ENCODE data around the gene ANKRD10.
A peak's percentile ranks its signal among the peaks of the same experiment; 100 is the strongest.

The ANKRD10 gene

GRCh38 chr13:110944968-110945927 lies 30.4 kb upstream of the ANKRD10 start:
- no peak for DNase-seq

- peak; percentile 40 for DNase-seq
Observed at GRCh38 chr13:110944121-110944967, 29.5 kb upstream of the ANKRD10 start.

GRCh38 chr13:110942248-110942981 lies 27.5 kb upstream of the ANKRD10 start:
- no peak for DNase-seq

GRCh38 chr13:110938662-110939421 lies 24.0 kb upstream of the ANKRD10 start:
- DNase-seq, result no peak

- DNase-seq, result no peak
Observed at GRCh38 chr13:110937511-110938285, 22.8 kb upstream of the ANKRD10 start.

- no peak for DNase-seq
Observed at GRCh38 chr13:110936519-110936918, 21.6 kb upstream of the ANKRD10 start.

GRCh38 chr13:110932588-110932987 lies 17.7 kb upstream of the ANKRD10 start:
- no peak for DNase-seq

GRCh38 chr13:110929104-110929777 lies 14.4 kb upstream of the ANKRD10 start:
- no peak for DNase-seq

GRCh38 chr13:110925023-110925612 lies 10.2 kb upstream of the ANKRD10 start:
- peak; percentile 51 for DNase-seq

GRCh38 chr13:110924639-110924934 lies 9.7 kb upstream of the ANKRD10 start:
- DNase-seq, result no peak

GRCh38 chr13:110923777-110924638 lies 9.1 kb upstream of the ANKRD10 start:
- DNase-seq, result no peak

GRCh38 chr13:110923086-110923485 lies 8.2 kb upstream of the ANKRD10 start:
- no peak for DNase-seq

- no peak for DNase-seq
Observed at GRCh38 chr13:110922506-110922905, 7.6 kb upstream of the ANKRD10 start.

GRCh38 chr13:110921695-110922094 lies 6.8 kb upstream of the ANKRD10 start:
- no peak for DNase-seq

GRCh38 chr13:110921209-110921608 lies 6.3 kb upstream of the ANKRD10 start:
- no peak for DNase-seq

GRCh38 chr13:110920038-110920437 lies 5.2 kb upstream of the ANKRD10 start:
- DNase-seq, result no peak

GRCh38 chr13:110916301-110917142 lies 1.7 kb upstream of the ANKRD10 start:
- DNase-seq, result peak; percentile 95

GRCh38 chr13:110915874-110916206 lies 971 bp upstream of the ANKRD10 start:
- DNase-seq, result no peak
